ENCODE measurements around the gene NTRK2.

NTRK2 gene

DNA sequence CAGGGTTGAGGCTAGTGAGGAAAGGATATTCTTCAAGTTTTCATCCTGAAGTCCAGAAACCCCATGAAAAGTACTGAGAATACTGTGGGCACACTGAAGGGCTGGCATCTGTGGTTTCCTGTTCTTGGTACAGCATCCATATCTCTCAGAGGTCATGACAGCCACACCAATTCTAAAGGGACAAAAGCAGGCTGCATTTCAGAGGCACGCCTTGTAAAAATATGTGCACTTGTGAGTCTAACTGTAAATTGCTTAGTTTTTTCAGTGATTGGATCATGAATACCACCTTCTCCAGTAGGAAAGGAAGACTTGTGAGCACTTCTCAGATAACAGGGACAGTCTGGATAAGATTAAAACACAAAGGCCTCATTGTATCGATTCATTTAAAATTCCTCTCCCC, 230.9 kb downstream of the NTRK2 start:
- no peak for DNase-seq

- no peak for DNase-seq
Measured at GRCh38 chr9:84903963-84904362, 234.4 kb downstream of the NTRK2 start.

DNA sequence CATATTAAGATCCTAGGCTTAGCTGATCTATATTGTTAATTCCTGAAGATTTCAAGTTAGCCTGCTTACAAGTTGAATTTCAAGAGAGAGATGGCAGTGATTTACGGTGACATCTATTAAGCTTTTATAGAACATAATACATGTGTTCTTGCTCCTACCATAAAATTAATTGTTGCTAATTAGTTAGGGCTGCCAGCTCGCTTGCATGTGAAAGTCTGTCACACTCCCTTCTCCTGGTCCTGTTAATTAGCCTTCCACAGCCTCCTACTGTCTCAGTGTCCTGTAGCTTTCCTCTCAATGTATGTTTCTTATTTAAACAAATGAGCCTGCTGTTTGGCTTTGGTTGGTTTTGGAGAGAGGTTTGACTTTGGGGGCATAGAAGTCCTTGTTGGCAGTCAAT, 247.2 kb downstream of the NTRK2 start:
- no peak for DNase-seq

DNA sequence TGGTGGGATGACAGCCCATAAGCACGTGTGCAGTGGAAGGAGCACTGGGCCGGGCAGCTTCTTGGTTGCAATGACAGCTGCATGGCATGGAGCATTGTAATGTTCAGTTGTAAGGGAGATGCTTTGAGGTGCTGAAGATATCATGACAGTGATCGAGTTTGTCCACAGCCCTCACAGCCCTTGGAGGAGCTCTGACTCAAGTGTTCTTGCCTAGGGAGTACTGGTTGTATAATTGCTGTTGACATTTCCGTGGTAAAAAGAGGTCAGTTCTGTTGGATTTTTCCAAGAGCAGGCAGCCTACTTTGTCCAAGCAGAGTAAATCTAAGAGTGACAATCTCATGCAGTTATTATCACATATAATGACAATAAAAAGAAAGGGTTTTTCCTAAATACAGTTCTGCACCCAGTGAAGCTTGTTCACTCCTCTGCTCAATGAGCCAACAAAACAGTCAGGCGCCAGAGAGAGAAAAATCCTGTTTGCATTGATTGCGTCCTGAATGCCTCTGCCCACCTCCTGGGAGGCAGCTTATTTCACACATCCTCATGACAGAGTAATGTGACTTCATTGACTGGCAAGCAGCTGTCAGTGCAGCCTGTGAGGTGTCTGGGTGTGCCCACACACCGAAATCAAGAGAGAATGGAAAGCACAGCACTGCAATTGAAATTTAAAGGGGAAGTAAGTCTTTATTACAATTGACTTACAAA, 248.0 kb downstream of the NTRK2 start:
- DNase-seq = no peak

DNA sequence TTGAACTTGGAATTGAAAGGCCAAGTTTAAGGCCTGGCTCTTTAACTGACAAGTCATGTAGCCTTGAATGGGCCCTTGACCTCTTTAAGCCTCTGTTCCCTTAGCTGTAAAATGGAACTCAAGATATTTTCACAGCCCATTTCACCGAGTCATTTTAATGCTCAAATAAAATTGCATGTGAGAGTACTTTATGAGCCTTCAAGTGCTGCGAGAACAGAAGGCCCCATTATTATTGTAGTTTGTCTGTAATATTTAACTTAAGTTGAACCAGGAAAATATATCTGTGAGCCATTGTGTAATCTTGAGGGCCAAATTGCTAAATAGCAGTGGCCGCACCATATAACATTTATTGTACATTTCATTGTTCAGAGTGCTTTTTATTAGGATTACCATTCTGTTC, 249.9 kb downstream of the NTRK2 start:
- no peak for DNase-seq

GRCh38 chr9:84921175-84921574, 251.6 kb downstream of the NTRK2 start:
- no peak for DNase-seq

DNA sequence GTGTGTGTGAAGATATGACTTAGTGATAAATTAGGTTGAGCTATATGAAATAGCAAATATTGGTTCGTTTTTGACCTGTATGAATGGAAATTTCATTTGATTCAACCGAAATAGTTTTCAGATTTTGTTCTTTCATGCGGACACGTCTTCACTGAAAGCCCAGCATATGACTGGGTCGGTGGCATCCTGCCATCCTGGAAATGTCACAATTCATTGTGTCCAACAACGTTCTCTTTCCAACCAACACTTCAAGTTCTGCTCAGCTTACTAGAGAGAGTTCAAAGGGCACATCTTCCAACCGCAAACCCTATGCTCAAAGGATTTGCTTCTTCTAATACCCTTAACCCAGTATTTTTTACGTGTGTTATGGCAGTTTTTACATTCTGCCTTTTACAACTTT, 252.5 kb downstream of the NTRK2 start:
- DNase-seq = no peak

DNA sequence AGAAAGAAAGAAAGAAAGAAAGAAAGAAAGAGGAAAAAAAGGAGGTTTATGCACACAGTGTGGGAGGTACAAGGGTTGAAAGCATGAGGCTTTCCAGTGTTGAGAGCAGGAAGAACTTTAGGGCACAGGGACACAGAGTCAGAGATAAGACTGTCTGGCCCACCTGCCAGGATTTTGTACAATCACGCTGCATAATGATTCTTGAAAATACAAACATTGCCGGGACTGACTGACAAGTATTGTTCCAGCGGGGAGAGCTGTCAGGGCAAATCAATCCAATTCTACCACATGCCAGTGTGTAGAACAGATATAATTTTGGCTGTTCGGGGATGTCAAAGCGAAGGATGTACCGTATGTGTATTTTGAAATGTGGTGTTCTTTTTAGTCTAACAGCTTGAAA, 254.7 kb downstream of the NTRK2 start:
- no peak for DNase-seq

DNA sequence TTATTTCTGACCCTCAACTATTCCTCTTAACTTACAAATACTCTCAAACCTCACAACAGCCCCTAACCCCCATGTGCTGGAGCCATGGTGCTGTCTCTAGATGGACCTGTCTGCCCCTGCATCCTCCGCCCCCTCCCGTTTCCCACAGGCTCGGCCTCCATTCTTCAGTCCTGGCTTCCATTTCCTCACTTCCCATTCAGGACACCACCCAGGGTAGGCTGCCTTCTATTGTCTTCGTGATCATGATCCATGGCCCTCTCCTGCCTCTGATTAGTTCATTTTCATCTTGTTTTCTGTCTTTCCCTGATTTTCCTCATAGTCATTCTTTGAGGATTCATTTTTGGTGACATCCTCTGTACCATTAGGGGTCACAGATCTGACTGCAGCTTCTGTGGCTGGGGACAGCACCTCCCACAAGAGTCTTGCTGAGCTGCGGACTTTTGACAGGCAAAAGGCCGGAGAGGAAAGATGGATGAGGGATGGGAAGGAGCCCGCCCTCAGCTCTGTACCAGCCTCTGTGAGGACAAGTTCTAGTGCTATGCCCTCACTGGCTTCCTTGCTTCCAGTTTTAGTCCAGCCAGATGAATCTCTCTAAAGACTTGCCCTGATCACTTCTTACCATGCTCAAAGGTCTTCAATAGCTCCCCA, 255.8 kb downstream of the NTRK2 start:
- DNase-seq = no peak

DNA sequence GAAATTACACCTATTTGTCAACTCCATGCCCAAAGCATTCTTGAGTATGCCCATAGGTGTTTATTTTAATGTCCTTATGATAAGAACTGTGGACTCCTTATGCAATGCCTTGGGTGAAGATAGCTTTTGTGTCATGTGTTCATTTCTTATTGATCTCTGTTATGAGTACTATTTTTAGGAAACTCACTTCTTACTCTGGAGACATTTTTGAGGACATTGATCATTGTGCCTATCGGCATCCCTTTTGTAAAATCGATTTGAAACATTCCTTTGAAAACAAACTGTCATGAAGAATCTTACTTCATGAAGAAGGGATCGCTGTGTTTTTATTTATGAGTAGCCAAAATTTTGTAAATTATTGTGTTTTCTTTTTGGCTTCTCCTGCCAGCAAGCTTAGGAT, 257.3 kb downstream of the NTRK2 start:
- no peak for DNase-seq

DNA sequence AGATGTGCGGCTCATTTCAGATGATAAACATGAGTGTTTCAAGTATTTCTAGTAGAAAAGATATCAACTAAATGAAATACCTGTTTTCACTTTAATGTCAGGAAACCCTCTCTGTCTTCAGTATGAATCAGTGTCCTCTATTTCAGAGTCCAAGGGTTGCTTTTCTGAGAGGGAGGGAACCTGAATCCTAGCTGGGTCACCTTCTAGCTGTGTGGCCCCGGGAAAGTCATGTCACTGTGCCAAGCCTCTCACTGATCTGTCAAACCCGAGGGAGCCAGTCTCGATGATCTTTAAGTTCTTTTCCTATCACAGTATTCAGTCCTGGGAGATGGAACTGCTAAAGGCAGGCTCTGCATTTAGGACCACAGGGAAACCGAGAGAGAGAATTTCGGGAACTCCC, 258.9 kb downstream of the NTRK2 start:
- no peak for DNase-seq

DNA sequence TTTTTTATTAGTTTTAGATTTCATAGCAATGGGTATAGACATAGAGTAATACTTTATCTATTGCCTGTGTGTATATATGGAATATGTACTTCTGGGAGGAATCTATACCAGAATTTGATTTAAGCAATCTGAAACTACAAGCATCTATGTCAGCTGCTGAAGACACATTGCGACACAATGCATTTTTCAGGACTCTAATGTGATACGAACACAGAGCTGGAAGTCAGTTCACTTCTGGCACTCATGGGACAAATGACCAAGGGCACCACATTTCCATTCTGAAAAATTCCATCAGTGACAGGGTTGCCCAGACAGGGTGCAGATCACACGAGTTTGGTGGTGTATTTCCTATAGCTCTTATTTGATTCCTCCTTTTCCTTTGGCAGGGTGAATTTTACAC, 259.5 kb downstream of the NTRK2 start:
- DNase-seq = no peak

GRCh38 chr9:84932915-84933527, 263.5 kb downstream of the NTRK2 start:
- DNase-seq = no peak

DNA sequence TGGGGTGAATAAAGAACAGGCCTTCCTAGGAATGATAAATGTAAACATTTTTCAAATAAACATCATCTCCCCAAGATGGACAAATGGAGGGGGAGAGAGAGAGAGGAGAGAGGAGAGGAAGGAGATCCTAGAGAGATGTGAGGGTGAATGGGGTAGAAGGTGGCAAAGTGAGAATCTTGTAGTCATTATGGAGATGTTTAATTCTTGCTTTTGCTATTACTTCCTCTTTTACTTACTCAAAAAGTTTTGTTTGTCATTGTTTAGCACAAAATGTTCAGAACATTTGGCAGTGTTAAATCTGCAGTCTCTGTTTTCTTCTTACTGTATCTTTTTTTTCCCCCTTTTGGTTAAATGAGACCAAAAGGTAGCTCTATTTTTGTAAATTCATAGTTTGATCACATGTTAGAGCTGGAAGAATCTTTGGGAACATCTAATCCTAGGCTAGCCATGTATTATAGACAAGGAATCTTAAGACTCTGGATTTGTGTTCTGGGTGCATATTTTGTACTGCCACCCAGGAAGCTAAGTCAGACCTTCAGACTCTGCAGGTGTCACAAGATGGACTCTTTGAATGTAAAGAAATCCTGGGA, 266.1 kb downstream of the NTRK2 start:
- DNase-seq = no peak

- DNase-seq = no peak
Measured at GRCh38 chr9:84937180-84937579, 267.7 kb downstream of the NTRK2 start.

GRCh38 chr9:84937581-84937980, 268.1 kb downstream of the NTRK2 start:
- no peak for DNase-seq

GRCh38 chr9:84939774-84940173, 270.2 kb downstream of the NTRK2 start:
- no peak for DNase-seq

GRCh38 chr9:84940294-84940693, 270.8 kb downstream of the NTRK2 start:
- DNase-seq = no peak

DNA sequence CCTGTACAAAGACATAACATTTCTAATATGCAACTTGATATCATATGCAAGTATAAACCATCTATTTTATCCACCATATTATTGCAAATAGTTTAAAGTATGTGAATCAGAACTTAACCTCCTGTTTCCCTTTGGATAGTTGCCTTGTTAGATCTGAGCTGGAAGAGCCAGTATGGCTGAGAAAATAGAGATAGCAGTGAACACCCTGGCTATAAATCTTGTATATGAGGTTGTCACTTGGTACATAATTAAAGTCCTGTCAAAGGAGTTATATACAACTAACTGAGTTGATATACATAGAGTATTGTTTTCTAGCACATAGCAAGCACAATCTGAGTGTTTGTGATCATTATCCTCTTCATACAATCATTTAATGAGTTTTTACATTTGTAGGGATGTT, 272.3 kb downstream of the NTRK2 start:
- no peak for DNase-seq

- no peak for DNase-seq
Measured at GRCh38 chr9:84943482-84944050, 274.0 kb downstream of the NTRK2 start.

DNA sequence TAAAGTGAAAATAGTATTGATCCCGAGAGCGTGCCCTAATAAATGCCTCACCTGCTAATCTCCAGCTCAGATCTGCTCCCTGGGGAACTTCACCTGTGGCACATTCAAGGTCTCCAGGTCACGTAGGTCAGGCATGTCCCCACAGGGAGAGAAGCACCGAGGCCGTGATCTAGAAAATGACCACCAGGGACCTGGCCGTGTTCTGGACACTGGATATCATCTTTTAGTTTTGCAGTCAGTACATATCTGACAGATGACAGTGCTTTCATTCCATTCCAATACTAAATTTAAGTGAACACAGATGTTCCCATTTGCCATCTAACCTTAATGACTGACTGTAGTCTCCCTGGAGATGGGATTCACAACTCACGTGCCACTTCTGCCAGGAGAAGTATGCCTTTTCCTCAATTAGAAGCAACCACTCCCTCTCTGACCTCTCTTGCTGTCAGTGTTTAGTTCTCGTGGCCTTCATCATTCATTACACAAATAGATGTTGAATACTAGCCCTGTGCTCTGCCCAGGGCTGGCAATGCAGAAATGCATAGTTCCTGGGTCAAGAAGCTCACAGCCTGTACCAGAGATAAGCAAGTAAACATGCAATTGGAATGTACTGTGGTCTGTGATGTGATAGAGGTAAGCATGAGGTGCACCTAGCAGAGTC, 276.5 kb downstream of the NTRK2 start:
- no peak for DNase-seq

- DNase-seq = no peak
Measured at GRCh38 chr9:84947412-84947972, 278.0 kb downstream of the NTRK2 start.

GRCh38 chr9:84949258-84949657, 279.7 kb downstream of the NTRK2 start:
- DNase-seq = no peak
